C4-2B (cell line): ENCODE measurements around the gene FOLR1.

Experiments used
- ZFX ChIP-seq: fragments of 450-650 bp; IDR thresholded peaks from 2 replicates; pipeline ENCODE4 v1.6.1; 2017
- TF ChIP-seq, protein P1 (sequence below): fragments of 450-650 bp; conservative IDR thresholded peaks from 2 replicates; pipeline ENCODE4 v1.5.1; 2017; ENCODE audit warnings: mild to moderate bottlenecking

DNA sequence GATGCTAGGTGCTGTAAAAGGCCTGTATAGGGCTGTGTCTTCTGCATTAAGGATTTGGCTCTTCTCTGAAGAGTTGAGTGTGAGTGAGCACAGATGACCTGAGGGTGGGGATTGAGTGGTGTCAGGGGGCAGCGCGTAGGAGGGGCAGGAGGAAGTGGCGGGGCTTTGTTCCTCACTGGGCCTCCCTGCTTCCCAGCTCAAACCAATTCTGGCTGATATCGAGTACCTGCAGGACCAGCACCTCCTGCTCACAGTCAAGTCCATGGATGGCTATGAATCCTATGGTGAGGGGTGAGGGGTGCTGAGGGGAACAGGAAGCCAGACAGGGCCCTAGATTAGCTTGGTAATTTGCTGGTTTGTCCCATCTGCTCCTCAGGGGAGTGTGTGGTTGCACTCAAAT is 43.0 kb downstream of the FOLR1 start:
- TF ChIP-seq, protein P1, sequence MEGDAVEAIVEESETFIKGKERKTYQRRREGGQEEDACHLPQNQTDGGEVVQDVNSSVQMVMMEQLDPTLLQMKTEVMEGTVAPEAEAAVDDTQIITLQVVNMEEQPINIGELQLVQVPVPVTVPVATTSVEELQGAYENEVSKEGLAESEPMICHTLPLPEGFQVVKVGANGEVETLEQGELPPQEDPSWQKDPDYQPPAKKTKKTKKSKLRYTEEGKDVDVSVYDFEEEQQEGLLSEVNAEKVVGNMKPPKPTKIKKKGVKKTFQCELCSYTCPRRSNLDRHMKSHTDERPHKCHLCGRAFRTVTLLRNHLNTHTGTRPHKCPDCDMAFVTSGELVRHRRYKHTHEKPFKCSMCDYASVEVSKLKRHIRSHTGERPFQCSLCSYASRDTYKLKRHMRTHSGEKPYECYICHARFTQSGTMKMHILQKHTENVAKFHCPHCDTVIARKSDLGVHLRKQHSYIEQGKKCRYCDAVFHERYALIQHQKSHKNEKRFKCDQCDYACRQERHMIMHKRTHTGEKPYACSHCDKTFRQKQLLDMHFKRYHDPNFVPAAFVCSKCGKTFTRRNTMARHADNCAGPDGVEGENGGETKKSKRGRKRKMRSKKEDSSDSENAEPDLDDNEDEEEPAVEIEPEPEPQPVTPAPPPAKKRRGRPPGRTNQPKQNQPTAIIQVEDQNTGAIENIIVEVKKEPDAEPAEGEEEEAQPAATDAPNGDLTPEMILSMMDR = no peak
- TF ChIP-seq ZFX = no peak
